ENCODE results near the gene CRMP1.

CRMP1 gene

GRCh38 chr4:5799406-5799805, 93.5 kb downstream of the CRMP1 start:
- DNase-seq = no peak

DNA sequence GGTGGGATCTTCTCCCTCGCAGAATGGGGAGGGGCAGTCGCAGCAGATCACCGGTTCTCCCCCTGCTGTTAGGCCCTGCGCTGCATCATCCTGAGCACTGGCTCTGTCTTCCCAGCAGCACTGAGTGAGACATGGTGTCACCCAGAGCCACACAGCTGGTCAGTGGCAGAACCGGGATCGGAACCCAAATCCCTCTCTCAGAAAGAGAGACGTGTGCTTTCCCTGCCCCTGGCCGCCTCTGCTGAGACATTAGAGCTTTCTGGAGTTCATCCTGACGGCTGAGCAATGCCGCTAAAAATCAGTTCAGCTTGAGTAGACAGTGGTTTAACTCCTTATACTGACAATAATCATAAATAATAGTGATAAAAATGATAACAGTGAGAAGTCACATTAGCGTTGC, 93.9 kb downstream of the CRMP1 start:
- DNase-seq = no peak

- no peak for DNase-seq
These were observed 94.4 kb downstream of the CRMP1 start for GRCh38 chr4:5798462-5798861.

GRCh38 chr4:5797866-5798265, 95.0 kb downstream of the CRMP1 start:
- DNase-seq = no peak

- DNase-seq = no peak
These were observed 95.9 kb downstream of the CRMP1 start for GRCh38 chr4:5796976-5797375.

DNA sequence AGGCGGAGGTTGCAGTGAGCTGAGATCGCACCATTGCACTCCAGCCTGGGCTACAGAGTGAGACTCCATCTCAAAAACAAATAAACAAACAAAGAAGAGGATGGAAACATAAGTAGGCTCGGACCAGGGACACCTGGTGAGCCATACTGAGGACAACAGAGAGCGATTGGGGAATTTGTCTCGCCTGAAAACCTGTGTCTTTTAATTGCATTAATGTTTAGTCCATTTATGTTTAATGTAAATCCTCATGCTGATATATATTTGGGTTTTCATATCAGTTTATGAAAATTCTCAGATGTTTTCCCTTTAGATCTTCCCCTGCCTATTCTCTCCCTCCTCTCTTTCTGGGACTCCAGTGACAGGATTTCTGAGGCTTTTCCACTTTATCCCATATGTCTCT, 97.3 kb downstream of the CRMP1 start:
- DNase-seq = no peak

- DNase-seq = no peak
These were observed 99.4 kb downstream of the CRMP1 start for GRCh38 chr4:5793514-5793913.

DNA sequence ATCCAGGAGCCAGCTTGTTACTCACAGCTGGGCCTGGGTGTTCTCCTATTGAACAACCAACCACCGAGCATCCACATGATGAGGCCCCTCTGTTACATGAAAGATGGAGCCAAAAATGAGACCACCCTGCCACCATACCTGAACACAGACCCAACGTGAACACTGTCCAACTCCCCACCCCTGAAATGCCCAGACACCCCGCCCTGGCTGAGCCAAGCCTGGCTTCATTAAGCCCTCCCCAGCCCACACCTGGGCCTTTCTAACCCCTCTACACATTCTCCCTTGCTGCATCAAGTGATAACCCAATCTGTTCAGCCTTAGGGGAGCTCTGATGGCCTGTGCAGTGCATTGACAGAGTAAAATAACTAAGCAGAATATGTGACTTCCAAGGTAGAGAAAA, 101.2 kb downstream of the CRMP1 start:
- DNase-seq = no peak

DNA sequence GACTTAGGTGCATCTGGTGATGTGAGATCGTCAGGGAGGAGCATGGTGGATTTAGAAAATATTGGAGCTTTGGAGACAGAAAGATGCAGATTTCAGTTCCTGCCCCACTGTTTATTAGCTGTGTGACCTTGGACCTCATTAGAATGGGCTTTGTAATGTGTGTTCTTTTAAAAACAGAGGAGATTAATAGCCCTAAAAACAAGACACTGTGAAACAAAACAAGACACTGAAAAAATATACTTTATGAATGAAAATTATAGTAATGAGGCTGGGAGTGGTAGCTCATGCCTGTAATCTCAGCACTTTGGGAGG, 102.4 kb downstream of the CRMP1 start:
- no peak for DNase-seq

GRCh38 chr4:5789141-5789540, 103.7 kb downstream of the CRMP1 start:
- DNase-seq = no peak

DNA sequence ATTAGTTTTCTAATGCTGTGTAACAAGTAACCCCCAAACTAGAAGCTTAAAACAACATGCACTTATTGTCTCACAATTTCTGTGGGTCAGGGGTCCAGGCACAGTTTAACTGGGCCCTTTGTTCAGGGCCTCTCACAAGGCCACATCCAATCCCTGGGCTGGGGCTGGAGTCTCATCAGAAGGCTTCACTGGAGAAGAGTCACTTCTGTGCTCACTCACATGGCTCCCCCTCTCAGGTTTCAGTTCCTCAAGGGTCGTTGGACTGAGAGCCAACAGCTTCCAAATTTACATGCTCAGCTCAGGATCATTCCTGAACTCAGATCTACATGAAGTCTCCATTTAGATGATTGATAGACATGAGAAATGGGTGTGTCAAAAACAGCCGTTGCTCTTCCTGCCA, 104.7 kb downstream of the CRMP1 start:
- DNase-seq = no peak

DNA sequence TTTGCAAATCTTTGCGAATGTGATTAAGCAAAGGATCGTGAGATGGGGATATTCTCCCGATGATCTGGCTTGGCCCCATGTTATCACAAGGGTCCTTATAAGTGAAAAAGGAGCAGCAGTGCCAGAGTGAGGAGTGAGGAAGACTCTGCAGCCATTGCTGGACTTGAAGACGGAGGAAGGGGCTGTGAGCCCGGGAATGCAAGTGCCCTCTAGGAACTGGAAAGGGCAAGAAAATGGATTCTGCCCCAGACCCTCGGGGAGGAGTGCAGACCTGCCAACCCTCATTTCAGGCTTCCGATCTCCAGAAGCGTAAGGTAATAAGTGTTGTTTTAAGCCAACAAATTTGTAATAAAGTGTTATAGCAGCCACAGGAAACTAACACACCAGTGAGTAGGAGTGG, 105.6 kb downstream of the CRMP1 start:
- DNase-seq = no peak

DNA sequence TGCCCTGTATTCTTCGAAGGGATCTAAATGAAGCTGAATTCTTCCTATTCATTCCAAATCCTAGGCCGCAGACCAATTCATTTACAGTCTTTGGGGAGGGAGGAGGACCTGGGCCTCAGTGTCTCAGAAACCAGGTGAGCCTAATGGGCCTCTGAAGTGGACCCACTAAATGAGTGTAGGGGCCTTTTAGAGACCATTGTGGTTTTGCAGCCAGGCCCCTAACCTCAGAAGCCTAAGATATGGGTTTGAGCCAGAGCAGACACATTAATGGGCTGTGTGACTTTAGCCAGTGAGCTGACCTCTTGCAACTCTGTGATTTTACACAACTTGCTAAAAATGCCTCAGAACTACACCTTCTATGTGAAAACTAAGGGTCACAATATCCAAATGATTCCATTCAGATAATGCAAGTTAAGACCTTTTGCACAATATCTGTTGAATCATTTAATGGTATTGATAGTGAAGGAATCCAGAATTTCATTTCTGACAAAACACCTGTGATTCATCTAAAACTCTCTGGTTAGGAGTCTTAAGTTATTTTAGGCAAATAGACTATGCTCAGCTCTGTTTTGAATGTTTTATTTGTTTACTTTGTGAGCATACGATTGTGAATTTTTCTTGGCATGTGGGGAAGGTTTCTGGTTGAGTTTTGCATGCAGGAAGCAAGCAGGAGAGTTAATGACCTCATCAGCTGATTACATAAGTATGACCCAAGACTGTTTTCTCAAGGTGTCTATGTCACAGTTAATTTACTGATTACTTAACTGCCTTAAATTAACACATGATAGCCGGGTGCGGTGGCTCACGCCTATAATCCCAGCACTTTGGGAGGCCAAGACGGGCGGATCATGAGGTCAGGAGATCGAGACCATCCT, 106.8 kb downstream of the CRMP1 start:
- DNase-seq = no peak

GRCh38 chr4:5784960-5785611, 107.8 kb downstream of the CRMP1 start:
- DNase-seq = no peak

GRCh38 chr4:5784021-5784420, 108.9 kb downstream of the CRMP1 start:
- DNase-seq = no peak

DNA sequence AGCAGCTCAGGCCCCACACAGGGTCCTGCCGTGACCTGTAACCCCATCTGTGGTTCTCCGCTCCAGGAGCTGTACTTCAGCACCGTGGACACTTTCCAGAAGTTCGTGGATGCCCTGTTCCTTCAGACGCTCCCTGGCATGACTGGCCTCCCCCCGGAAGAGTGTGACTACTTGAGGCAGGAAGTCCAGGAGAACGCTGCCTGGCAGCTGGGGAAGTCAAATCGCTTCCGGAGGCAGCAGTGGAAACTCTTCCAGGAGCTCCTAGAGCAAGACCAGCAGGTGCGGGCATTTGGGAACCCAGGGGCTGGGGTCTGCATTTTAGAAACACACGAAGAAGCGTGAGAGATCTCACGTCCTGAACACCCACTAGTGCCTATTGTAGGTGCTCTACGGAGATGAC, 109.4 kb downstream of the CRMP1 start:
- DNase-seq = no peak

- no peak for DNase-seq
These were observed 109.9 kb downstream of the CRMP1 start for GRCh38 chr4:5782829-5783476.

DNA sequence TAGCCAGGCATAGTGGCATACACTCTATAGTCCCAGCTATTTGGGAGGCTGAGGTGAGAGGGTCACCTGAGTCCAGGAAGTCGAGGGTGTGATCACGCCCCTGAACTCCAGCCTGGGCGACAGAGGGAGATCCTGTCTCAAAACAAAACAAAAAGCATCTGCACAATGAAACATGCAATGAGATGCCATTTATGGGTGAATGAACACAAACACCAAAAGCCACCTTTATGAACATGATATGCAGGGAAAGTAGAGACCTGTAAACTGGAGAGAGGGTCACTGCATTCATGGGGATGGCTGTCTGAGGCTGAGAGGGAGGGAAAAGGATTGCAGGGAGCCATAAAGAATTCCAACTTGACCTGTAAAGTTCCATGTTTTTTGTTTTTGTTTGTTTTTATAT, 111.2 kb downstream of the CRMP1 start:
- DNase-seq = no peak

DNA sequence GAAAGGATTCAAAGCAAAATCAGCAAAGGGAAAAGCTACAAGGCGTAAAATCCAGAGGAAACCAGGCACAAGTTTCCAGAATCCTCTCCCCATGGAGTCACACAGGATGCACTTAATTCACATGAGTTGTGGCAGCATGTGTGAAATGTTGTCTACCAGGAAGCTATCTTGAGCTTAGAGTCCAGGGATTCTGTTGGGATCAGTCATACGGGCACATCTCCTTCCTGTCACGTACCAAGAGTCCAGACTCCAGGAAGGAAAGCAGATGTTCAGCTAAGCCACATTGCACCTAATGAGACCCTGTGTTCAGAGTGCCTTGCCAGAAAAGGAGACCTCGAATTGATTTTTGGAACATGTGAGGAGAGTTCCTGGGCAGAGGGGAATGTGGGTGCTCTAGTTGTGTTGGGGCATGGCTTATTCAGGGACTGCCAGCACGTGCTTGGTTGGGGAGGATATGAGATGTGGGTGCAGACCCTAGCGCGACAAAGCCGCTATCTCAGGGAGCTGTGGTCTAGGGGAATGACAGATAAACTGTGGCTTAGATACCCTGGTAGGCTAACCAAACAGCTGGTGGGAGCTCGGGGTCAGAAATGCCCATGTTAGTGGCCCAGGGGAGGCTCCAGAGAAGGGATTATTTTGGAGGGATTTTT, 111.9 kb downstream of the CRMP1 start:
- no peak for DNase-seq

- DNase-seq = no peak
These were observed 116.4 kb downstream of the CRMP1 start for GRCh38 chr4:5776510-5776909.

GRCh38 chr4:5774416-5775036, 118.4 kb downstream of the CRMP1 start:
- no peak for DNase-seq

GRCh38 chr4:5773271-5773555, 119.7 kb downstream of the CRMP1 start:
- no peak for DNase-seq
